Measurements from ENCODE around the gene ZNF134.

GRCh38 chr19:57578487-57579205, 35.4 kb upstream of the ZNF134 start, which contains the start of gene ZNF416:
- peak; percentile 58; the same call in 1 of the 2 replicates for TF ChIP-seq CTCF (tag by site-specific recombination; IDR thresholded peaks at IDR 0.05)
- TF ChIP-seq ZNF211 (tag by site-specific recombination; IDR thresholded peaks at IDR 0.05; ENCODE audit: low read depth), result no peak
- no peak for TF ChIP-seq ZNF837 (tag by site-specific recombination; IDR thresholded peaks at IDR 0.05)
- TF ChIP-seq ZNF639 (tag by site-specific recombination; IDR thresholded peaks at IDR 0.05), result no peak
- TF ChIP-seq ZNF624 (tag by site-specific recombination; IDR thresholded peaks at IDR 0.05), result no peak
- no peak for TF ChIP-seq ZNF146 (tag by site-specific recombination; IDR thresholded peaks at IDR 0.05)
- TF ChIP-seq ZBTB1 (tag by site-specific recombination; IDR thresholded peaks at IDR 0.05), result no peak

Measured in HEK293 (cell line).